Measurements from ENCODE around the gene IRX3.

Gene IRX3

GRCh38 chr16:54309341-54309740 lies 22.8 kb upstream of the IRX3 start:
- TF ChIP-seq, protein P1, sequence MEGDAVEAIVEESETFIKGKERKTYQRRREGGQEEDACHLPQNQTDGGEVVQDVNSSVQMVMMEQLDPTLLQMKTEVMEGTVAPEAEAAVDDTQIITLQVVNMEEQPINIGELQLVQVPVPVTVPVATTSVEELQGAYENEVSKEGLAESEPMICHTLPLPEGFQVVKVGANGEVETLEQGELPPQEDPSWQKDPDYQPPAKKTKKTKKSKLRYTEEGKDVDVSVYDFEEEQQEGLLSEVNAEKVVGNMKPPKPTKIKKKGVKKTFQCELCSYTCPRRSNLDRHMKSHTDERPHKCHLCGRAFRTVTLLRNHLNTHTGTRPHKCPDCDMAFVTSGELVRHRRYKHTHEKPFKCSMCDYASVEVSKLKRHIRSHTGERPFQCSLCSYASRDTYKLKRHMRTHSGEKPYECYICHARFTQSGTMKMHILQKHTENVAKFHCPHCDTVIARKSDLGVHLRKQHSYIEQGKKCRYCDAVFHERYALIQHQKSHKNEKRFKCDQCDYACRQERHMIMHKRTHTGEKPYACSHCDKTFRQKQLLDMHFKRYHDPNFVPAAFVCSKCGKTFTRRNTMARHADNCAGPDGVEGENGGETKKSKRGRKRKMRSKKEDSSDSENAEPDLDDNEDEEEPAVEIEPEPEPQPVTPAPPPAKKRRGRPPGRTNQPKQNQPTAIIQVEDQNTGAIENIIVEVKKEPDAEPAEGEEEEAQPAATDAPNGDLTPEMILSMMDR (IDR thresholded peaks at IDR 0.05) = no peak

DNA sequence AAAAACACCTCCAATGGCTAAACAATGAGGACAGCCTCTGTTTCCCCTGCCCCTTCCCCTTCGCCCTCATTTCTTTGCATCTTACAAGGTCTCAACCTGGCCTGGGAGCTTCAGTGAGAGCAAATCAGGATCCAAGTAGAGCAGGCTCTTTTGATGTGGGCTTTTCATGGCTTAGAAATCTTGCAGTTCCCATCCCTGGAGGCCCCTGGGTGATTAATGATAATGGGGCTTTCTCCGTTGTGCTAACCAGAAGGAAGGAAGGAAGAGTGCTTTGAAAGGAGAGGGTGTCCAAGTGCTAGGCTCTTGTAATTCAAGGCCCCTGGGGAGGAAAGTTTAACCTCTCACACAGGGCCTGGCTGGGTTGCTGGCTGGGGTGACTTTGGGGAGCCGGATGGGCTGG lies 18.5 kb upstream of the IRX3 start:
- TF ChIP-seq, protein P1 (IDR thresholded peaks at IDR 0.05) = no peak

DNA sequence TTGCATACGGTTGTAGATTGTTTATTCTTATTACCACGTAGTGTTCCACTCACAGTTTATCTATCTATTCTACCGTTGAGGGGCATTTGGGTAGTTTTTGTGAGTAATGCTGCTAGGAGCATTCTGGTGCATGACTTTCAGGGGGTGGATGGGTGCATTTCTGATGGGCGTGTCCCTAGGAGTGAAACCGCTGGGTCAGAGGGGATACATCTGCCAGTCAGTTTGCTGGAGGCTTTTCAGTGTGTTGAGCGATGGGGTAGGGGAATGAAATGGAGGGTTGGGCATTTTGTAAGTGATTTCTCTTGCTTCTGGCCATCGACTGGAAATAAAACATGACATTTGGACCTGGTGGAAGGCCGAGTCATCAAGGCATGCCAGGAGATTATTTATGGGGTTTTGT lies 17.0 kb upstream of the IRX3 start:
- TF ChIP-seq, protein P1 (IDR thresholded peaks at IDR 0.05) = no peak

GRCh38 chr16:54297154-54297553 lies 10.6 kb upstream of the IRX3 start:
- TF ChIP-seq, protein P1 (IDR thresholded peaks at IDR 0.05) = no peak

DNA sequence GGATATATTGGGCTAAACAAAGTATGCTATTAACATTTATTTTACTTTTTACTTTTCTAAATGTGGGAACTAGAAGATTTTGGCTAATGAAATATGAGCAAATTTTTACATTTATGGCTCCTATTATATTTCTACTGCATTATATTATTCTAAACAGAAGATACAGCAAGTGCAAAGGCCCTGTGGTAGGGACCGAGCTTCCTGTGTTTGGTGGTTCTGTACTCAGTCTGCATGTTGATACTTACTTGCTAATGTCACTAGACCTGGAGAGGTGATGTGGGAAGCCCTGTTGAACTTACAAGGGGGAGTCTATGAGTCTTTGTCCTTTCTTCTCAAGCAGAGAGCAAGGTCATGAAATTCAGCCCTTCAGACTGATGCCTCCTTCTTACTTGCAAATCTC lies 10.0 kb upstream of the IRX3 start:
- TF ChIP-seq, protein P1 (IDR thresholded peaks at IDR 0.05) = no peak

DNA sequence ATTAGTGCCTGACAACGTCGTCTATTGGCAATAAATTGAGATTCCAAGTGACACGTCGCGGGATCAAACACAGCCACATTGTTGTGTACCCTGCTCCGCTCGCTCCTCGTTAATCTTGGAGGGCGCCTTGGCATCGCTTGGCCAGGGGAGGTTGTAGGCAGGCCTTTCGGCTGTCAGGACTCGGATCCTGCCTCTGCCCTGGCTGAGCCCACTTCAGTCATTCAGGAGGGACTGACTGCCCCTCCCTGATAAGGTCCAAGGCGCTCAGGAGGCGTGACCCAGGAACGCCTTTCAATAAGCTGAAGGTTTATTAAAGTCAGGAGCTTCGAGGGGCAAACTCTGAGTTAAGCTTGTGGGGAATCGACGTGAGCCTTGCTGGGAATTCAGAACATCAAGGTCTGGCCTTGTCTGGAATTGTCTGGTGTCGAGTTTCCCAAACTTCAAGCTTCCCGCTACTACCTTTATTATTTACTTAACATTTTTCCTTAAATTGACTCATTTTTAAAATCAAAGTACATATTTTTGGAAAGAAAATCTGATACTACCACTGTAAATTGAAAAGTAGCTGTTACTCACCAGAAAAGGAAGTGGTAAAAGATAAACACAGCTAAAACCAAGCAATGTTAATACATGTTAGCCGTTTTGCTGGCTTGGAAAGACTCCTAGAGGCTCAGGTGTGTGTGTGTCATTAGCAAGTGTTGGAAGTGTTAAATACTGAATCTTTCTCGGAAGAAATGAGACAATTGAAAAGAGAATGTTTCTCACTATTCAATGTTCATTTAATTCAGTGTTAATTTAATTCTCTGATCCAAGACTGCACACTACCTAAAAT lies 5.3 kb upstream of the IRX3 start:
- TF ChIP-seq, protein P1 (IDR thresholded peaks at IDR 0.05) = no peak

DNA sequence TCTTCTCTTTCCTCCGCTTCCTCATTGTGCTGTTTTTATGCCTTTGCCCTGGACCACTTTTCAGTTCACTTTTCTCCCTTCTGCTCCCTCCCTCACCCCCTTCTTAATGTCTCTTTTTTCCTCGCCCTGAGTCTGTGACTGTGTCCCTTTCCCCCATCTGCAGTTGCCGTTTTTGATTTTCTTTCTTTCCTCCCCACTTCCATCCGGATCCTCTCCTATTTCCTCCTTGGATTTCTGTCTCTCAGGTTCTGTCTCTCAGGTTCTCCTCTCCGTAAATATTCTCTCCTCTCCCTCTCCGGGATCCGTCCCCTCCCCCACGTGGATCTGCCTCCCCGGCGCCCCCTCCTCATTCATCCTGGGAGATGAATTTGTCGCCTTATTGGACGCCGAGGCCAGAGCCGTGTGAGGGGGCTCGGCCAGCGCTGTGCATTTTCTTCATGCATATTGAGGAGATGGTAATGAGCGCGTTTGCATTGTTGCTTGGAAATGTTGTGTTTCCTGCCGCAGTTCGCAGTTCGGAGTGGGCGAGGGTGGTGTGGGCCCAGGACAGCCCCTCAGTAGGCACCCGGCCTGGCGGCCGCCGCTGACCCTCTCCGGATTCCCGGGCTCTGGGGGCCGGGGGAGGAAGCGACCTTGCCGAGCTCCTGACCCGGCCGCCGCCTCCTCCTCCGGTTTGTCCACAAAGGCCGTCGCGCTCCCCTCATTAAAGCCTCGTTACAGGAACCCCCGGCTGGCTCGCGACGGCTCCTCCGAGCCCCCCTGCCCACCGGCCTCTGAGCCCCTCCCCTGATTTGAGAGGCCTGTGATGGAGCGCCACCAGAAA lies 4.5 kb upstream of the IRX3 start:
- TF ChIP-seq, protein P1 (IDR thresholded peaks at IDR 0.05) = no peak

Data from LNCAP (cell line).